Choroid plexus epithelial cell (primary cell): Measurements from ENCODE around the gene SNX25.

Source experiments
- DNase-seq: peaks from one replicate; pipeline ENCODE4 v3.0.0-alpha.2; 2010; ENCODE audit warnings: low read depth
- H3K4me3 ChIP-seq: 2 replicates; pipeline ENCODE4 v1.5.1; 2011; ENCODE audit warnings: low read depth, mild to moderate bottlenecking, control low read depth, low read length, moderate library complexity
- CTCF ChIP-seq: conservative IDR thresholded peaks from 2 replicates; pipeline ENCODE4 v1.5.1; 2011; ENCODE audit warnings: low read depth, mild to moderate bottlenecking, control low read depth, inconsistent platforms, low read length, moderate library complexity

SNX25 gene

GRCh38 chr4:185343726-185344581, 134.6 kb downstream of the SNX25 start:
- peak; percentile 53 for DNase-seq
- H3K4me3 ChIP-seq, result no peak overlapping the region

GRCh38 chr4:185344743-185345538, 135.5 kb downstream of the SNX25 start:
- no peak for TF ChIP-seq CTCF
- no peak overlapping the region for H3K4me3 ChIP-seq
- peak; percentile 36 for DNase-seq

More at GRCh38 chr4:185343726-185344581, 134.6 kb downstream of the SNX25 start:
- TF ChIP-seq CTCF, result no peak

GRCh38 chr4:185346975-185347601, 137.7 kb downstream of the SNX25 start:
- H3K4me3 ChIP-seq, result no peak overlapping the region
- peak; percentile 80 for DNase-seq
- no peak for TF ChIP-seq CTCF

- TF ChIP-seq CTCF, result no peak
- DNase-seq, result no peak
- no peak overlapping the region for H3K4me3 ChIP-seq
These were observed 142.3 kb downstream of the SNX25 start for GRCh38 chr4:185351691-185352090.

- no peak overlapping the region for H3K4me3 ChIP-seq
- DNase-seq, result no peak
- no peak for TF ChIP-seq CTCF
These were observed 142.8 kb downstream of the SNX25 start for GRCh38 chr4:185352202-185352601.

- no peak for TF ChIP-seq CTCF
- H3K4me3 ChIP-seq, result no peak overlapping the region
These were observed 143.3 kb downstream of the SNX25 start for GRCh38 chr4:185352741-185353140.

More at GRCh38 chr4:185352741-185353140, 143.3 kb downstream of the SNX25 start:
- DNase-seq, result no peak
